Nephron (organoid): ENCODE results near the gene PTMS.
A peak's percentile ranks its signal among the peaks of the same experiment; 100 is the strongest.

Experiments used
- H3K27ac Mint-ChIP-seq, 3 experiments: 2 replicates each; pipeline ENCODE4 v1.8.0; 2020; ENCODE audit warnings: mixed read lengths in 3 of 3, mild to moderate bottlenecking in 2 of 3, moderate library complexity in 1 of 3
- H3K27me3 Mint-ChIP-seq: 2 replicates; pipeline ENCODE4 v1.8.0; 2021; ENCODE audit warnings: low read depth, mild to moderate bottlenecking, moderate library complexity, mixed read lengths
- H3K36me3 Mint-ChIP-seq: 2 replicates; pipeline ENCODE4 v1.8.0; 2020; ENCODE audit warnings: low read depth, mixed read lengths
- H3K4me1 Mint-ChIP-seq: 2 replicates; pipeline ENCODE4 v1.8.0; 2020; ENCODE audit warnings: mixed read lengths
- H3K4me3 Mint-ChIP-seq, 3 experiments: 2 replicates each; pipeline ENCODE4 v1.8.0; 2020; ENCODE audit warnings: mild to moderate bottlenecking in 3 of 3, mixed read lengths in 3 of 3, moderate library complexity in 2 of 3
- H3K9me3 Mint-ChIP-seq: 2 replicates; pipeline ENCODE4 v1.8.0; 2020; ENCODE audit warnings: mixed read lengths
- TF ChIP-seq, protein P1 (sequence below), 3 experiments: fragments of 200-600 bp; sonication (generic); IDR thresholded peaks; one replicate each; pipeline ENCODE4 v1.5.0; 2021; ENCODE audit warnings: antibody characterized with exemption in 3 of 3; ENCODE audit not compliant: unreplicated experiment in 3 of 3

The PTMS gene

DNA sequence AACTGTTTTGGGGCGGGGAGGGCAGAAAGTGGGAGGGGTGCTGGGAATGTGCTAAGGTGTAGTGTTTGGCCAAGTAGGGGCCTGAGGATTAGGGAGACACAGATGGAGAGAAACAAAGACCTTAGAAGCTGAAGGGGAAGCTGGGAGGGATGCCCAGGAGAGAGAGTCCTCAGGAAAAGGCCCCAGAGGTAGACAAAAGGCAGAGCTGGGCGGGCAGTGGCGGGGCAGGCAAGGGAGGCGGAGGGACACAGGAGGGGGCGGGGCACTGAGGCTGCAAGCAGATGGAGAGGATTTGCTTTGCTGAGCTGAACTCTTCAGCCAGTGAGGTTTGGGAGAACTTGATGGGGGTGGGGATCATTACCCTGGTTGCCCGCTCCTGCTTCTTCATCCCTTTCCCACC, 2.8 kb downstream of the PTMS start:
- H3K9me3 Mint-ChIP-seq: no peaks in the 10 kb centered on the region
- H3K4me1 Mint-ChIP-seq: peaks cover 45% of the 10 kb centered on the region
- TF ChIP-seq, protein P1, sequence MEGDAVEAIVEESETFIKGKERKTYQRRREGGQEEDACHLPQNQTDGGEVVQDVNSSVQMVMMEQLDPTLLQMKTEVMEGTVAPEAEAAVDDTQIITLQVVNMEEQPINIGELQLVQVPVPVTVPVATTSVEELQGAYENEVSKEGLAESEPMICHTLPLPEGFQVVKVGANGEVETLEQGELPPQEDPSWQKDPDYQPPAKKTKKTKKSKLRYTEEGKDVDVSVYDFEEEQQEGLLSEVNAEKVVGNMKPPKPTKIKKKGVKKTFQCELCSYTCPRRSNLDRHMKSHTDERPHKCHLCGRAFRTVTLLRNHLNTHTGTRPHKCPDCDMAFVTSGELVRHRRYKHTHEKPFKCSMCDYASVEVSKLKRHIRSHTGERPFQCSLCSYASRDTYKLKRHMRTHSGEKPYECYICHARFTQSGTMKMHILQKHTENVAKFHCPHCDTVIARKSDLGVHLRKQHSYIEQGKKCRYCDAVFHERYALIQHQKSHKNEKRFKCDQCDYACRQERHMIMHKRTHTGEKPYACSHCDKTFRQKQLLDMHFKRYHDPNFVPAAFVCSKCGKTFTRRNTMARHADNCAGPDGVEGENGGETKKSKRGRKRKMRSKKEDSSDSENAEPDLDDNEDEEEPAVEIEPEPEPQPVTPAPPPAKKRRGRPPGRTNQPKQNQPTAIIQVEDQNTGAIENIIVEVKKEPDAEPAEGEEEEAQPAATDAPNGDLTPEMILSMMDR (IDR thresholded peaks at IDR 0.05; ENCODE audit: unreplicated experiment in 3 of 3): no peak
- H3K4me3 Mint-ChIP-seq: peak overlapping the region; percentile 93 to 99 (median 96)
- peaks cover 33% of the 10 kb centered on the region for H3K36me3 Mint-ChIP-seq
- peak overlapping the region; percentile 56 to 97 (median 80) for H3K27ac Mint-ChIP-seq
- H3K27me3 Mint-ChIP-seq: peaks cover 4% of the 10 kb centered on the region

DNA sequence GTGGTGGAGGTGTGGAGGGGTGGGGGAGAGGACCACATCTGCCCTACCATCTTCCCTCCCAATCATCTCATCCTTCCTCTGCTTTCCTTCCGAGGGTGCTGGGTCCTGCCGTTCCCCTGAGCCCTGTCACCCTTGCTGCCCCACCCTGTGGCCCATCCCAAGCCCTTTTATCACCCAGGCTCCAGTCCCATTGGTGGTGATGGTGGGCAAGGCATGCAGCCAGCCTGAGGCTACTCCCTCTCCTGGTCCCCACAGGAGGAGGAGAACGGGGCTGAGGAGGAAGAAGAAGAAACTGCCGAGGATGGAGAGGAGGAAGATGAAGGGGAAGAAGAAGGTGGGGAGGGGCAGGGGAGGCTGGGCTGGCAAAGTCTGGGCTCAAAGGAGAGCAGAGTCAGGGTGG, 3.5 kb downstream of the PTMS start:
- peaks cover 35% of the 10 kb centered on the region for H3K36me3 Mint-ChIP-seq
- no peaks in the 10 kb centered on the region for H3K9me3 Mint-ChIP-seq
- peaks cover 40% of the 10 kb centered on the region for H3K4me1 Mint-ChIP-seq
- TF ChIP-seq, protein P1 (IDR thresholded peaks at IDR 0.05; ENCODE audit: unreplicated experiment in 3 of 3): no peak
- H3K4me3 Mint-ChIP-seq: peak overlapping the region; percentile 22 to 38 (median 26)
- H3K27ac Mint-ChIP-seq: no peak overlapping the region
- peaks cover 11% of the 10 kb centered on the region for H3K27me3 Mint-ChIP-seq

DNA sequence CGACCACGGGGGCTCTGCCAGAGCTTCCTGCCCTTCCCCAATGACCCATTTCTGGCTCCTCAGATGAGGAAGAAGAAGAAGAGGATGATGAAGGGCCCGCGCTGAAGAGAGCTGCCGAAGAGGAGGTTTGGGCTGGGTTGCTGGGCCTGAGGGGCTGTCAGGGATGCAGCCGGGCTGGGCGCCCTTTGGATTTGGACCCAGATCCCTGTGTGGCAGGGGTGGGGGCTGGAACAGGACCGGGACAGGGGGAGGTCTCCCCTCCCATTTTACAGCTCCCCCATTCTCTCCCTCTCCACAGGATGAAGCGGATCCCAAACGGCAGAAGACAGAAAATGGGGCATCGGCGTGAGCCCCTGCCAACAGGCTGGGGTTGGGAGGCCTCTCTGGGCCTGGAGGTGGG, 3.9 kb downstream of the PTMS start:
- H3K36me3 Mint-ChIP-seq: peaks cover 39% of the 10 kb centered on the region
- H3K4me1 Mint-ChIP-seq: peaks cover 40% of the 10 kb centered on the region
- no peak overlapping the region for H3K27ac Mint-ChIP-seq
- no peaks in the 10 kb centered on the region for H3K9me3 Mint-ChIP-seq
- H3K27me3 Mint-ChIP-seq: peaks cover 15% of the 10 kb centered on the region
- H3K4me3 Mint-ChIP-seq: peak overlapping the region; percentile 22 to 38 (median 26)
- TF ChIP-seq, protein P1 (IDR thresholded peaks at IDR 0.05; ENCODE audit: unreplicated experiment in 3 of 3): no peak

DNA sequence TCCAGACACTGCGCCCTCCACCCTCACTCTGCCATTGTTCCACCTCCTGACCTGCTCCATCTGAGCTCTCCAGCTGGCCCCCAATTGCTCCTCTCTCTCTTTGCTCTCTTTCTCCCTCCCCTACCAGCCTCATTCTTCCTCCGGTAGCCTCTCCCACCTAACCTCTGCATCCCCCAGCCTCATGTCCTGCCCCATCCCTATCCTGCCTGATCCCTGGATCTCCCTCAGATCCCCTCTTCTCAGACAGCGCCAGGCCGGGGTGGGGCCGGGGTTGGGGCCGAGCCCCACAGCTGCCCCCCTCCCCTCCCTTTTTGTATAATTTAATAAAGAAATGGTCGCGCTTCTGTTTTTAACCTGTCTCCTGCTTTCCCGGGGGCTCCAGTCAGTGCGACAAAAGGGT, 4.4 kb downstream of the PTMS start:
- H3K27me3 Mint-ChIP-seq: peaks cover 18% of the 10 kb centered on the region
- peak overlapping the region in 1 of 3 experiments; percentile 45 for H3K27ac Mint-ChIP-seq
- TF ChIP-seq, protein P1 (IDR thresholded peaks at IDR 0.05; ENCODE audit: unreplicated experiment in 3 of 3): no peak
- peak overlapping the region; percentile 70 to 73 (median 72) for H3K4me3 Mint-ChIP-seq
- H3K36me3 Mint-ChIP-seq: peaks cover 44% of the 10 kb centered on the region
- H3K4me1 Mint-ChIP-seq: peaks cover 35% of the 10 kb centered on the region
- no peaks in the 10 kb centered on the region for H3K9me3 Mint-ChIP-seq

DNA sequence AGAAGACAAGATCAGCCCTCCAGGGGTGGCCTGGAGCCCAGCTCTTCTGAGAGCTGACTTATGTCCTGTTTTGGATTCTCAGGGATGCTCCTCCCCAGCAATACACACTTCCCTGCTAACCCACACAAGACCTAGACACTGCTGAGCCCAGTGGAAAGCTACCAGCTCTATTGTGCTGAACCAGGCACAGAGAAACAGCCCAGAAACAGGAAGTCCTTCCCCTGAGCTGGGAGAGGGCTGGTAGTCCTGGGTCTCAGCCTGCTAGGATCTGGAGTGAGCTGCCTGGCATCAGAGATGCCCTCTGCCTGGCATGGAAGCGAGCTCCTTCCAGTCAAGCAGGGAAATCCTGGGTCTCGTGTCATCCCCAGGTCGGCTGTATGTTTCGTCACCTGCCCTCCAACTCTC, 4.9 kb downstream of the PTMS start:
- peak overlapping the region; percentile 70 to 73 (median 73) for H3K4me3 Mint-ChIP-seq
- H3K4me1 Mint-ChIP-seq: peaks cover 35% of the 10 kb centered on the region
- peaks cover 48% of the 10 kb centered on the region for H3K36me3 Mint-ChIP-seq
- H3K9me3 Mint-ChIP-seq: no peaks in the 10 kb centered on the region
- TF ChIP-seq, protein P1 (IDR thresholded peaks at IDR 0.05; ENCODE audit: unreplicated experiment in 3 of 3): no peak
- H3K27ac Mint-ChIP-seq: peak overlapping the region in 1 of 3 experiments; percentile 45
- H3K27me3 Mint-ChIP-seq: peaks cover 19% of the 10 kb centered on the region
